KG1 (cell line): Measurements from ENCODE around the gene CD38.

Experiments used
- DNase-seq: peaks from one replicate; lab custom pipeline; 2025; lab: John Stamatoyannopoulos, UW

CD38 gene

DNA sequence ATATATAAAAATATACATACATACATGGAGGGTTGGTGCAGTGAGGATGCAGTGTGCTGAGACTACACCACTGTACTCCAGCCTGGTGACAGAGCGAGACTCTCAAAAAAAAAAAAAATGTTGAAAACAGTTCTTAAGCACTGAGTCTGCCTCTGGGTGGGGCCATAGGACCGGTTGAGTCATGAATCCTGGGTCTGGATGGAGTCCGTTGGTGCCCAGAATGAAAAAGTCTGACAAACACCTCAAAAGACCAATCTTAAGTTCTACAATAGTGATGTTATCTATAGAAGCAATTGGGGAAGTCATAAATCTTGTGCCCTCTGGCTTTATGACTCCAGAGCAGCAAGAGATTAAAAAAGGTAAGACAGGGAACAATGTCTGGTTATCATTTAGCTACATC lies 90.0 kb downstream of the CD38 start:
- peak; percentile 41 for DNase-seq

DNA sequence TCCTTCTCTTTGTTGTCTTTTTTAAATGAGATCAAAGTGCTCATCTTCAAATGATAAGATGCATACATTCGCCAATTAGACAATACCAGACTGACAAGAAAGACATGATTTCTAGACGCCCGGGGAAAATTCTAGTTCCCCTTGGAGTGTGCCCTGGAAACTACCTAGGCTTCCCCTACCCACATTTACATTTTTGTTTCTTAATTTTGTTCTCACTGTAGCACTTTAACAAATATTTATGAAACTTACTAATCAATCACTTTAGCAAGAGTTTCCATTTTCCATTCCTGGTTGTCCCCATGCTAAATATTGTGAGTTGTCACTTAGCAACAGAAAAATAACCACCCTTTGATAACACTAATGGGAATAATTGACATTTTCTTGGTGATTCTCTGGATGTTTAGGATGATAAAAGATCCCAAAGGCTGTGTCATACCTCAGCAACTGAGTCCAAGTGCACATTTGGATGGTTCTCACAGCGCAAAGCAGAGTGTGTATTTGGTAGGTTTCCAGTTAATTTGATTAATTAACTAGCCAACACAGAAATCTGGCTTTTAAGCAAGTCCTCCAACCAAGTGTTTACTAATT lies 90.8 kb downstream of the CD38 start:
- no peak for DNase-seq

DNA sequence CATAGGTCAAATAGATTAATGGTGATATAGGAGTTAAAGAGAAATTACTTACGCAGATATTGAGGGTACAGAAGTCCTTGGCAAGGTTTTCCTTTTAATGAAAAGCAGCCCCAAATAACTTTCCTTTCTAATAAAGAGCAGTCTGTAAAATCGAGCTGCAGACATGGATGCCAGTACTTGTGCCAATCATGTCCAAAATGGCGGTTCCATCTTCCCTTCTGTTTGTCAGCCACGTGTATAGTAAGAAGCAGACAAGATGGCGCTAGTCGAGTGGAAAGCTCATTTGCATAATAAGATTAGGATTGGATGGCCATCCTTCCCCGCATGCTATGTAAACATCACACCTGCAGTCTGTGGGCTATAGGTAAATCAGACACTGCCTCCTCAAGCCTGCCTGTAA lies 92.0 kb downstream of the CD38 start:
- DNase-seq, result no peak

DNA sequence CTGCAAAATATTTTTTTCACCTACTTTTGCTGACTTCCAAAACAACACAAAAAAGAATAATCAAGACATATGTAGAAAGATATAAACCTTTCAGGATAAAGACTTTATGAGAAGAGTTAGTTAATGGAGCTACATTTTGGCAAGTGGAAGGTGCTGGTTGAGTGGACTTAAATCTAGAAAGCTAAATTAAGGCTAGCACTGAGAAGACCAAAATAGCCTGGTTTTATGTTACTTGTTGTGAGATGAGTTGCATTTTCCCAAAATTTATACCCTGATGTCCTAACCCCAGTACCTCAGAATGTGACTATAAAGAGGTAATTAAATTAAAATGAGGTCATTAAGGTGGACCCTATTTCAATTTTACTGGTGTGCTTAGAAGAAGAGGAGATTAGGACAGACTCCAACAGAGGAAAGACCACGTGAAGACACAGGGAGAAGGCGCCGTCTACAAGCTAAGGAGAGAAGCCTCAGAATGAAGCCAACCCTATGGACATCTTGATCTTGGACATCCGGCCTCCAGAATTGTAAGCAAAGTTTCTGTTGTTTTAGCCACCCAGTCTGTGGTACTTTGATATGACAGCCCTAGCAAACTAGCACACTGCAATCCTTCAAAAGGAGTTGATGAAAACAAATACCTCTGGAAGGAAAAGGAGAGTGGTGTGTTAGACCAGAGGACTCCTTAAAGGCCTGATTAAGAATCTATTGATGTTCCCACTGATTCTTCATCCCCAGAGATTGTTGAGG lies 93.0 kb downstream of the CD38 start:
- no peak for DNase-seq

DNA sequence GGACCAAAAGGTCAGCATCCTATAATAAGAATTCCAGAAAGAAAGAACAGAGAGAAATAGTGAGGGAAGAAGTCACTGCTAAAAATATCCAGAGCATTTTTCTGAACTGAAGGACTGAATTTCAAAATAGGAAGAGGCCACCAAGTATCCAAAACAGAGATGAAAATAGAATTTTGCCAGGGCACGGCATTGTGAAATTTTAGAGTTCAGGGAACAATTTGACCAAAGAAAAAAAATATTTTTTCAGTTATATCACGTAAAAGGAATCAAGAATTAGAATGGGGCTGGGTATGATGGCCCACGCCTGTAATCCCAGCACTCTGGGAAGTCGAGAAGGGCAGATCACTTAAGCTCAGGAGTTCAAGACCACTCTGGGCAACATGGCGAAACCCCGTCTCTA lies 95.0 kb downstream of the CD38 start:
- DNase-seq, result no peak

DNA sequence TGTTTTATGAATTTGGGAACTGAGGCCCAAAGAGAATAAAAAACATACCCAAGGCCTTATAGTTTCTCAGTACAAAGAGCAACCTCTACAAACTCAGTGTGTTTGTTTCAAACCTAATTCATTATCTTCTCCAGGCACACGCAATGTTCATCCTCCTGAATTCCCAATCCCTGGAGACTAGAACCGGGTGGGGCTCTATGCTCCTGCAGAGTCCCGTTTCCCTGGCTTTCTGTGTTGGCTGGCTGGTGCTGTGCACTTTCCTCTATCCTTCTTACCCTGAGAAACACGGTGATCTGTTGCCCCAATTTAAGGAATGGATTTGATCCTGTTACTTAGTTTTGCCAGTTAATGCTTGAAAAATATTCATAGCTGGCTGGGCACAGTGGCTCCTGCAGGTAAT lies 96.5 kb downstream of the CD38 start:
- no peak for DNase-seq

DNA sequence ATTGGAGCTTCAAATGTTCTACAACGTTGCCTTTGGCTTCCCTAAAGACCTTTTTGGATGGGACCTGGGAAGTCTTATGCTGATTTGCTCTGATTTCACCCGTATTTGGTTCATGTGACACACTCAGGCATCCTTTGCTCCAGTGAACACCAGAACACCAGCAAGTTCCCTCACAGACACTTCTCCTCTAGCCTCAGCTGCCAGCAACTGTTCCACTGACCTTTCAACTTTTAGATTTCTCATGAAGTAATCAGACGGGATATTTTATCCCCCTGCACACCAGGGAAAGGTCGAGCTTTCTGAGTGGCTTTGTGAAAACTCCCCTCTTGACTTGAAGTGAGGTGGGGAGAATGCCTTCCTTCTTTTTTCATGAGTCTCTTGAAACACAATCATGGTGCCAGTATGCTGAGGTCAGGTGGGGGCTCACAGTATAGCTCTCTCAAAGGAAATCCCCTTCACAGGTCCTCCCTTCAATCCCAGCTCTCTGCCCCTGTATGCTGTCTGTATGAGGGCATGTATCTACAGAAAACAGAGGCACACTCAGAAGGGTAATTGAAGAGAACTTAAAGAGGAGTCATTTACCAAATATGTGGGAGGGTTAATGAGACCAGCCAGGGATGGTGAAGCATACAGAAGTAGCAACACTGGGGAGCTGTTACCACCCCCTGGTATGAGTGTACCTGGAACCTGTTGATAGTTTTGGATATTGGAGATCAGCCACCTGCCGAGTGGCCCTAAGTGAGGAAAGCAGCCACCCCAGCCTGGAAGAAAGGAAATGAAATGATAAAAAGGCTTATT lies 97.7 kb downstream of the CD38 start:
- no peak for DNase-seq

DNA sequence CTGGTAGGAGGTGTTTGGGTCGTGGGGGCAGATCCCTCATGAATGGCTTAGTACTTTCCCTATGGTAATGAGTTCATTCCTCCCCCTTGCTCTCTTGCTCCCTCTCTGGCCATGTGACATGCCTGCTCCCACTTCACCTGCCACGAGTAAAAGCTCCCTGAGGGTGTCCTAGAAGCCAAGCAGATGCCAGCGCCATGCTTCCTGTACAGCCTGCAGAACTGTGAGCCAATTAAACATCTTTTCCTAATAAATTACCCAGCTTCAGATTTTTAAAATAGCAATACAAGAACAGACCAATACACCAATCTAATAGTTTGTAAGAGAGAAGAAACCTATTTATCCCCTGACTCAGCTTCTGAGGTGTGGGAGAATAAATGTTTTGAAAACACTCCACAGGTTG lies 99.9 kb downstream of the CD38 start:
- no peak for DNase-seq

DNA sequence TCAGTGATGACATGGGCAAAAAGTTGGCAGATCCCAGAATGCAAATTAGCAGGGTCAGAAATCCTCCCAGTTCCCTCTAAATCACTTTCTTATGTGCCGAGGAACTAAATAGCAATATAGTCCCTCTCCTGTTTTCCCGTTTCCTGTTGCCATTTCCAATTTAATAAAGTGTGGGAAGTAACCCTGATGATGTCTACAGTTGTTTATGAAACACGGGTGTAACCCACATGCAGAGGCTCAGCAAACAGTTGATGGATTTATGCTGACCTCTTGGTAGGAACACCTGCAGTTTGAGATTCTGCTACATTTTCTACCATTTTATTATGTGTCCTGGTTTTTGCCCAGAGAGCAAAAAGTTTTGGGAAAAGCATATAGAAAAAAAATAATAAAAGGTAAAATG lies 103.7 kb downstream of the CD38 start:
- DNase-seq, result no peak

DNA sequence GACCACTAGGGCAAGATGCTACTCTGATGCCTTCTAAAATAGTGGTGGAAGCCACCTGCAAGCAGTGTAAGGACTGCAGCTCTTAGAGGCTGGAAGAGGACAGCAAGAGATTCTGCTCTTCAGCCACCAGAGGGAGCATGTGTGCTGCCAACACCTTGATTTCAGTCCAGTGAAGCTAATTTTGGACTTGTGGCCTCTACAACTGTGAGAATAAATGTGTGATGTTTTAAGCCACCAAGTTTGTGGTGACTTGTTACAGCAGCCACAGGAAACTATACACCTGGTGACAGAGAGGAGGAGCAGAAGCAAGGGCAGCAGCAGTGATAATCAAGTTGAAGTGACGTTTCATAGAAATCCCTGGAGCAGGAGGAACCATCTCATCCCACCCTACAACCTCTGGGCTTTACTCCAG lies 104.6 kb downstream of the CD38 start:
- DNase-seq, result peak; percentile 42

DNA sequence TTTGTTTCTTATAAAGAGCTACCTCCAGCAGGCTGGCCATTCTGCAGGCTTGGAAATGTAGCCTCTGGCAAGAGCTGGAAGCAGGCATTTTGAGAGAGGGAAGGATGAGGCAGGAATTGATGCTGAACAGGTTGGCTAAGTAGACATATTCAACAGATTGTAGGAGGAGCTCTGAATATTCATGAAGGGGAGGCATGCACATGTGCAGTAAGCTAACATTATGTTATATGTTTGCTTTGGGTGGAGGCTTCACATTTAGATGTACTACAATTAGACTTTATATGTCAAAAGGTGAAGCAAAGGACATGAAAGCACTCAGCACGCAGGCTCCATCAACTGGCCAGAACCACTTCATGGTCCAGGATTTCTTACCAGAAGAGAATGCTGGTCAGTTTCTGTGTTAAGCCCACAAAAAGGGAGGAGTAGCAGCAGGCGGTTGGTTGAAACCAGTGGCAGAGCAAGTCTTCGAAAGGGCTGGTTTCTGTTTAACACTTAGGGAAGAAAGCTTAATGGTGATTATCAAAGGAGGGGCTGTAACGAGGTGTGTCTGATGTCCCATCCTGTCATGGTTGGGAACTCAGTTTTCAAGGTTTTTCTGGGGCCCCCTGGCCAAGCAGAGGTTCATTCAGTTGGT lies 105.6 kb downstream of the CD38 start:
- DNase-seq, result no peak

DNA sequence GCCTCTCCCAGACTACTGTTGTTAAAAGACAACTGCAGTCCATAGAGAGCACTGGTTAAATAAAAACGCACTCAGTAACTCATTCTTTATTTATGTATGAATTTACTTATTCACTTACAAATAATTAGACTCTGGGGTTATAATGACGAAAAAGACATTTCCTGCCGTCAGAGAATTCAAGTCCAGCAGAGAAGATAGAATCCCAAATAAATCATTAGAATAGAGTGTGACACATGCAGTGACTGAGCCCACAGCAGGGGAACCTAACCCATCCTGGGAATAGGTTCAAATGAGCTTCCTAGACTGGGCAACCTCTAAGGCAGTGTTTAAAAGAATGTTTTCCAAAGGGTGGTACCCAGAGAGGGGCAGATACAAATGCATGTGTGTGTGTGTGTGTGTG lies 106.5 kb downstream of the CD38 start:
- DNase-seq, result no peak

DNA sequence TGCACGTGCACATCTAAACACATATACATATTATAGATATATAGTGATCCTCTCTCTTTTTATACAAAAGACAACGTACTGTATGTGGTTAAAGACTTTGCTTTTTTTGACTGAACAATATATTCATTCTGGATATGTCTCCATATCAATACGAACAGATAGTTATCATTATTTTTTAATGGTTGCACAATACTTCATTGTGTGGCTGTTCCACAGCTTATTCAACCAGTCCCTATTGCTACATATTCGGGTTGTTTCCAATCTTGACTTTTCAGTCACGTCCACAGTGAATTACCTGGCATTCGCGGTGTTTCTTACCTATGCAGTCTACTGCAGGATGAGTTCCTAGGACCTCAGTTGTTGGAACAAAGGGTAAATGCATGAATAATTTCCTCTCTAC lies 107.3 kb downstream of the CD38 start:
- DNase-seq, result no peak

DNA sequence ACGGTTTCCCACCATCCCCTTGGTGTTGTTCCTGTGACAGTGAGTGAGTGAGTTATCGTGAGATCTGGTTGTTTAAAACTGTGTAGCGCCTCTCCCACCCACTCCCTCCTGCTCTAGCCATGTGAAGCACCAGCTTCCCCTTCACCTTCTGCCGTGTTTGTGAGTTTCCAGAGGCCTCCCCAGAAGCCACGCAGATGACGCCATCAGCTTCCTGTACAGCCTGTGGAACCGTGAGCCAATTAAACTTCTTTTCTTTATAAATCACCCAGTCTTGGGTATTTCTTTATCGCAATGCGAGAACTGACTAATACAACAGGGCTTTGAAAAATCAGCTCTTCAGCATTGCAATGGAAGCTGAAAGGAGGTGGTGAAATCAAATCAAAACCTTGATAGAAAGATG lies 110.4 kb downstream of the CD38 start:
- no peak for DNase-seq

DNA sequence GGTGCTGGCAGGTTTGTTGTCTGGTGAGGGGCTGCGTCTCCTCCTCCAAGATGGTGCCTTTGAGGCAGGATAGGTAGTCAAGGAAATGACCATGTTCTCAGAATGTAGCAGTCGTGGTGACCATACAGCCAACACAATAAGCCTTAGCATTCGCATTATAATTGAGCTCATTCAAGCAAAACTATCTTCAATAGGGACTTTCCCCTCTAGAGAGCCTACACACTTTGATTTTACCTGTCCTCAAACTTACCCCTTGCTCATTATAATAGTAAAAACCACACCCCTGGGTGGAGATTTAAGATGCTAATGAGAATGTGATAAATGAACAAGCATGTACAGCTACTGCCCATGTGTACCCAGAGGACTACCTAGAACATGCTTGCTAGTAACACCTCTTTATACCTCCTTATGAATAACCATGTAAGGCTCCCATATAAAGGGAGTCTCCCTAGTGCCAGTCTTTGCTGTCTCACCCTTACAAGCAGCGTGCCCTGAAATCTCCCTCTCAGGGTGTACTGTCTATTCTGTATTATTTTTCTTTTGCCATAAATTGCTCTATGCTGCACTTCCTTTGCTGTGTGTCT lies 112.2 kb downstream of the CD38 start:
- no peak for DNase-seq

DNA sequence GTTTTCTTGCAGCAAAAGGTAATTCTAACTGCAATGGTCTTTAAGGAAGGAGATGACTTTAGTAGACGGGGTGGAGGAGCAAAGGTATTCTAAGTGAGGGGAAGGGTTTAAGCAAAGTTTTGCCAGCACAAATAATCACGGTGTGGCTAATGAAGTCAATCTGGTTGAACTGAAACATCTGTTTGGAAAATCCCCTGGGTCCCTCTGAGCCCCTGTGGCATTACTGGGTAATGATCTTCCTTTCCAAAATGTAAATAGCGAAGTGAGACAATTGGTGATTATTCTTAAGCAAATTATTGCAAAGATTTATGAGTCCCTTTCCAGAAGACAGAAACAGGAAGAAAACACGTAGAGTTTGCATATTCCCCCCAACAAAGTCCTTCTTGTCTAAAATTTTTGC lies 113.2 kb downstream of the CD38 start:
- DNase-seq, result no peak

DNA sequence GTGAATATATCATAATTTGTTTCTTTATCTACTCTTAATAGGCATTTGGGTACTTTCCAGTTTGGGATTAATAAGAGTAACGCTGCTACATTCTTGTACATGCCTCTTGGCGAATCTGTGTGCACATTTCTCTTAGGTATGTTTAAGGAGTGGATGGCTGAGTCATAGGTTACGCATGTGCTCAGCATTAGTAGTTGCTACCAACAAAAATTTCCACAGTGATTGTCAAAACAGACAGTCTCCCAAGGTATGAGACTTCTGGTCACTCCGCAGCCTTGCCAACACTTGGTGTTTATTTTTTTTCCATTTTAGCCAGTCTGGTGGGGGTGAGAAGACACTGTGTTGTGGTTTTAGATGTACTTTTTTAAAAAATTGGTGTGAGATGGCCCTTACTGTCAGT lies 115.8 kb downstream of the CD38 start:
- no peak for DNase-seq

DNA sequence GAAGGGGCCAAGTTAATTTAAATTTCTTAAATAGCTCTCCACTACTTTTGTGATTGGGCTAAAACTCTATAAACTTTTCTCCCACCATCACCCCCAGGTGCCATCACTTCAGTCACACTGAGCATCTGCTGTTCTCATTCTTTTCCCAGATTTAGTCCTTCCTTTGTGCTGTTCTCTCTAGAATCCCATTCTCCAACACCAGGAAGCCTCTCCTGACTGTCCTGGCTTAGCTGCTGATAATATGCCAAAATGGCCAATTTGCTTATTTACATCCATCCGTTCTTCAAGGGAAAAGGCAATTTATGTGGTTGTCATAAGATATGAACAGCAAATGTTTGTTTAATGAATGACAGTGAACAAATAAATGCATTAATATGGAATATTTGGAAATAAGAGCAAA lies 116.3 kb downstream of the CD38 start:
- no peak for DNase-seq

DNA sequence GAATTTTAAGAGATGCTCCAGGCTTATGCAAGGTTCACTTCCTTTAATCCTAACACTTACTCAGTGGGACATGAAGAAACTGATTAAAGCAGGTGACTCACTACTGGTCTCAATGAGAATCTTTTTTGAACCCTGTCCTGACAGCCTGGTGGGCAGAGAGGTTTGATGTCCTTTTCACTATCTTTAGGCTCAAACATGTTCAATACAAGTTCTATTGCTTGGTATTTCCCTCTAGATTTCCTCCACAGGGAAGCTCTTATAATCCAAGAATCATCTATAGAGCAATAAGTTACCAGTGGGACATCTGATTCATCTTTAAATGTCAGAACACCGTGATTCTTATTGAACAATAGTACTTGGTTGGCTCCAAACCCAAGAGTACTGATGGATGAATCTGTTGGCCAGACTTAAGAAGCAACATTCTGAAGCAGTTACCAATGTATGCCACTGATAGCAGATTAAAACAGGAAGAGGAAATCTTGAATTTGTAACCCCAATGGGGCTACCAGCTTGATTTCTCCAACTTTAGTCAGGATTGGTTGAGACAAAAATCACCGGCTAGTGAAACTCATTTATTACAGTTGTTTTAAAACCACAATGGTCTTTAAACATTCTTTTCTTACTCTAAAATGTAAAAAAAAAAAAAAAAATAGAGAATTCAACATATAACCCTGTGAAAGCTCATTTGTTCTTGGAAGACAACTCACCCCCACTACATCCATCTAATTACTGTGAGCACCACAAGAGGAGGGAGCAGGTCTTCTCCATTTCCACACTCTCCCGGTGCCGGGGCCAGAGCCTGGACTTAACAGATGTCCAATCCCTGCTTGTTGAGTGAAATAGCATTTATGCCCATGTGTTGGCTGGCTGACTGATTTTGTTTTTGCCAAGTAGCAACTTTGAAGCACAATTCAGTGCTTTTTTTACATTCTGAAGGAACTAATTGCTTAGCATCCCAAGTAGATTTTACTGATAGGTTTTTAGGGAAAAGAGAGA lies 117.1 kb downstream of the CD38 start:
- no peak for DNase-seq

DNA sequence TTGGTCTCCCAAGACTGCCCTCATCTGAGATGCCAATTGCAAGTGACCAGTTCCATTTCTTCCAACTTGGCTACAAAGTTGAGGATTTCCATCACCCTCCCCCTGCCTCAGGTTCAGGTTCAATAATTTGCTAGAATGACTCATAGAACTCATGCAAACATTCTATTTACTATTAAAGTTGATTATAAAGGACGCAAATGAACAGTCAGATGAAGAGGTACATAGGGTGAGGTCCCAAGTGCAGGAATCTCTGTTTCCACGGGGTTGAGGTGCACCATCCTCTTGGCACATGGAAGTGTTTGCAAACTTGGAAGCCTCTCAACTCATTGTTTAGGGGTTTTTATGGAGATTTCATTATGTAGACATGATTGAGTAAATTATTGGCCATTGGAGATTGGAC lies 119.4 kb downstream of the CD38 start:
- no peak for DNase-seq

DNA sequence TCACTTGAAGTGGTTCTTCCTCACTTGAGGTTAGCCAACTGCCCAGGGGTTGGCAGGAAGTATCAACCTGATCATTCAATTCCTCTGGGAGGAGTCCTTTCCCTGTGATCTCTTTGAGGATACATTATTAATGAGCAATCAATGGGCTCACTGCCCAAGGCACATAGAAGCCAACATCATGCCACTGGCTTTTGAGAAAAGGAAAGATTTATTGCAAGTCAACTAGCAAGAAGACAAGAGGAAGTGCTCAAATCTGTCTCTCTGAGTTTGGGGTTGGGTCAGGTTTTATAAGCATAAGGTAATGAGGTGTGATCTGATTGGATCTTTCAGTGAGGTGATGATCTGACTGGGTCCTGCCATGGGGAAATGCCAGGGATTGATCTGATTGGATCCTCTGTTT lies 120.8 kb downstream of the CD38 start:
- no peak for DNase-seq
